HL-60 (cell line): ENCODE results near the gene CPTP.

ENCODE experiments used
- DNase-seq, 2 experiments: peaks; one replicate each; pipeline ENCODE4 v3.0.0-alpha.2; 2010 to 2020; ENCODE audit warnings: low read depth in 1 of 2, low spot score in 1 of 2
- H3K27ac ChIP-seq: fragments of 250-450 bp; sonication (Bioruptor Pico); replicated peaks from 2 replicates; pipeline ENCODE4 v1.5.1; 2020; ENCODE audit warnings: mild to moderate bottlenecking, moderate library complexity
- H3K27me3 ChIP-seq: fragments of 250-450 bp; sonication (Bioruptor Pico); 2 replicates; pipeline ENCODE4 v1.5.1; 2021; ENCODE audit warnings: mild to moderate bottlenecking, moderate library complexity; ENCODE audit not compliant: insufficient read depth, poor library complexity, severe bottlenecking
- H3K4me3 ChIP-seq: replicated peaks from 2 replicates; pipeline ENCODE4 v1.5.1; 2011; ENCODE audit warnings: mild to moderate bottlenecking, control low read depth, low read length; ENCODE audit not compliant: insufficient read depth
- CTCF ChIP-seq: IDR thresholded peaks from one replicate; pipeline ENCODE4 v1.5.1; 2011; ENCODE audit warnings: low read length, control low read depth, inconsistent platforms; ENCODE audit not compliant: insufficient read depth
- GABPA ChIP-seq: IDR thresholded peaks from 2 replicates; pipeline ENCODE4 v1.6.1; 2012; ENCODE audit warnings: low read depth
- POLR2AphosphoS5 ChIP-seq: IDR thresholded peaks from 2 replicates; pipeline ENCODE4 v1.6.1; 2012; ENCODE audit warnings: low read depth
- REST ChIP-seq: IDR thresholded peaks from 2 replicates; pipeline ENCODE4 v1.6.1; 2012; ENCODE audit warnings: low read depth; ENCODE audit not compliant: insufficient replicate concordance
- SPI1 ChIP-seq: IDR thresholded peaks from 2 replicates; pipeline ENCODE4 v1.6.1; 2012; ENCODE audit warnings: low read depth, mild to moderate bottlenecking, borderline replicate concordance

CPTP gene

GRCh38 chr1:1333551-1334241, 9.1 kb downstream of the CPTP start:
- TF ChIP-seq CTCF (no peak), POLR2AphosphoS5 (no peak; the same call in 1 of the 2 replicates), GABPA (no peak), SPI1 (no peak), REST (no peak)
- no peaks in the 10 kb centered on the region for H3K27me3 ChIP-seq
- no peak for DNase-seq
- no peak overlapping the region for H3K4me3 ChIP-seq
- no peak overlapping the region for H3K27ac ChIP-seq

- no peak overlapping the region for H3K27ac ChIP-seq
- TF ChIP-seq CTCF (no peak), REST (peak; percentile 92)
- DNase-seq = no peak
- H3K27me3 ChIP-seq = no peaks in the 10 kb centered on the region
- no peak overlapping the region for H3K4me3 ChIP-seq
Observed at GRCh38 chr1:1334835-1335234, 10.2 kb downstream of the CPTP start.

GRCh38 chr1:1335283-1335682, 10.7 kb downstream of the CPTP start:
- Histone ChIP-seq H3K4me3 (no peak overlapping the region), H3K27ac (no peak overlapping the region), H3K27me3 (no peaks in the 10 kb centered on the region)
- DNase-seq = no peak
- TF ChIP-seq GABPA (no peak), SPI1 (no peak)

GRCh38 chr1:1335792-1336248, 11.2 kb downstream of the CPTP start:
- DNase-seq = no peak
- Histone ChIP-seq H3K27ac (no peak overlapping the region), H3K27me3 (no peaks in the 10 kb centered on the region), H3K4me3 (no peak overlapping the region)
- TF ChIP-seq SPI1 (no peak), CTCF (no peak), POLR2AphosphoS5 (no peak), REST (no peak), GABPA (no peak)
